ENCODE measurements around the gene NGEF.

DNA sequence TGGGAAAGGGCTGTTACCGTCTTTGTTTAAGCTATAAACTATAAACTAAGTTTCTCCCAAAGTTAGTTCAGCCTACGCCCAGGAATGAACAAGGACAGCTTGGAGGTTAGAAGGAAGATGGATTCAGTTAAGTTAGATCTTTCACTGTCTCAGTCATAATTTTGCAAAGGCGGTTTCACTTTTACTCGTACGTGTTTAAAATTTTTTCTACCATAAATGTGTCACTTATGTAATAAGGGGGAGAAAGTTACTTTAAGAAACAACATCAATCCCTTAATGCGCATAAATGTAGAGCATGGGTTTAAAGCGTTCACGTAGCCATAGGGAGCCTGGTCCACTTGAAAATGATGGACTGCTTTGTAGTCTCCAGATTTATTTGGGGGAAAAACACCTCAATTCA lies 71.7 kb downstream of the NGEF start:
- TF ChIP-seq FOXK1 (CRISPR knock-in tag; IDR thresholded peaks at IDR 0.05) (no peak), CTCF (IDR thresholded peaks at IDR 0.05) (no peak), JUN (CRISPR knock-in tag; IDR thresholded peaks at IDR 0.05) (no peak), SOX15 (CRISPR knock-in tag; IDR thresholded peaks at IDR 0.05) (no peak), ZNF138 (CRISPR knock-in tag; conservative IDR thresholded peaks at IDR 0.05) (no peak), NFYB (CRISPR knock-in tag; conservative IDR thresholded peaks at IDR 0.05; ENCODE audit: low read depth) (no peak), IRF2 (CRISPR knock-in tag; IDR thresholded peaks at IDR 0.05; ENCODE audit: borderline replicate concordance, low read depth) (no peak), JAZF1 (CRISPR knock-in tag; IDR thresholded peaks at IDR 0.05) (no peak), MAX (CRISPR knock-in tag; IDR thresholded peaks at IDR 0.05) (no peak), ZNF425 (CRISPR knock-in tag; conservative IDR thresholded peaks at IDR 0.05) (no peak), ZNF232 (CRISPR knock-in tag; IDR thresholded peaks at IDR 0.05) (no peak), TCF7 (CRISPR knock-in tag; IDR thresholded peaks at IDR 0.05; ENCODE audit: low read depth) (no peak), HMGXB4 (CRISPR knock-in tag; IDR thresholded peaks at IDR 0.05) (no peak)
- TF ChIP-seq, protein P1, sequence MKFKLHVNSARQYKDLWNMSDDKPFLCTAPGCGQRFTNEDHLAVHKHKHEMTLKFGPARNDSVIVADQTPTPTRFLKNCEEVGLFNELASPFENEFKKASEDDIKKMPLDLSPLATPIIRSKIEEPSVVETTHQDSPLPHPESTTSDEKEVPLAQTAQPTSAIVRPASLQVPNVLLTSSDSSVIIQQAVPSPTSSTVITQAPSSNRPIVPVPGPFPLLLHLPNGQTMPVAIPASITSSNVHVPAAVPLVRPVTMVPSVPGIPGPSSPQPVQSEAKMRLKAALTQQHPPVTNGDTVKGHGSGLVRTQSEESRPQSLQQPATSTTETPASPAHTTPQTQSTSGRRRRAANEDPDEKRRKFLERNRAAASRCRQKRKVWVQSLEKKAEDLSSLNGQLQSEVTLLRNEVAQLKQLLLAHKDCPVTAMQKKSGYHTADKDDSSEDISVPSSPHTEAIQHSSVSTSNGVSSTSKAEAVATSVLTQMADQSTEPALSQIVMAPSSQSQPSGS (CRISPR knock-in tag; IDR thresholded peaks at IDR 0.05; ENCODE audit: borderline replicate concordance, low read depth) = no peak
